Activated naive CD4-positive, alpha-beta T cell treated with anti-CD3 and anti-CD28 coated beads for 36 hours (primary cell): ENCODE data around the gene PTPRE. TPM values are rescaled to one million over a fixed set of nuclear protein-coding genes. Genes with fewer than 3 reads are reported as not detected.

Experiments used
- CTCF ChIA-PET: fragments of 350-600 bp; sonication (Branson Sonifier 250); formaldehyde crosslinking; loops from one replicate; lab custom pipeline; 2021; ENCODE audit warnings: antibody characterized with exemption; lab: Charles Lee
- DNase-seq: peaks from one replicate; pipeline ENCODE4 v3.0.0-alpha.2; 2020
- H3K27ac Mint-ChIP-seq: one replicate; pipeline ENCODE4 v1.8.0; 2021; ENCODE audit warnings: mild to moderate bottlenecking, mixed read lengths
- H3K27me3 Mint-ChIP-seq: one replicate; pipeline ENCODE4 v1.8.0; 2021; ENCODE audit warnings: low read depth, mixed read lengths
- H3K36me3 Mint-ChIP-seq: one replicate; pipeline ENCODE4 v1.8.0; 2021; ENCODE audit warnings: low read depth, mixed read lengths
- H3K4me1 Mint-ChIP-seq: one replicate; pipeline ENCODE4 v1.8.0; 2021; ENCODE audit warnings: low read depth, mixed read lengths
- H3K4me3 Mint-ChIP-seq: one replicate; pipeline ENCODE4 v1.8.0; 2021; ENCODE audit warnings: mild to moderate bottlenecking, moderate library complexity, mixed read lengths
- H3K9me3 Mint-ChIP-seq: one replicate; pipeline ENCODE4 v1.8.0; 2021; ENCODE audit warnings: mixed read lengths
- intact Hi-C: fragments of 100-400 bp; cut with micrococcal nuclease; formaldehyde crosslinking; loops from one replicate; pipeline ENCODE4 v1.15.1; 2023
- total RNA-seq, 2 experiments: library from RNA; stranded (reverse); gene quantifications; one replicate each; pipeline ENCODE4 v1.2.3, GENCODE V29; 2021

Gene PTPRE
- total RNA-seq, 2 experiments from 2014 or later, result 13.4 to 16.4 TPM

- peaks cover 17% of the 10 kb centered on the region for H3K4me1 Mint-ChIP-seq
- CTCF ChIA-PET, result no interaction called here
- intact Hi-C loops, result no loop called here
Measured at GRCh38 chr10:128101901-128102300, 195.0 kb downstream of the PTPRE start.

DNA sequence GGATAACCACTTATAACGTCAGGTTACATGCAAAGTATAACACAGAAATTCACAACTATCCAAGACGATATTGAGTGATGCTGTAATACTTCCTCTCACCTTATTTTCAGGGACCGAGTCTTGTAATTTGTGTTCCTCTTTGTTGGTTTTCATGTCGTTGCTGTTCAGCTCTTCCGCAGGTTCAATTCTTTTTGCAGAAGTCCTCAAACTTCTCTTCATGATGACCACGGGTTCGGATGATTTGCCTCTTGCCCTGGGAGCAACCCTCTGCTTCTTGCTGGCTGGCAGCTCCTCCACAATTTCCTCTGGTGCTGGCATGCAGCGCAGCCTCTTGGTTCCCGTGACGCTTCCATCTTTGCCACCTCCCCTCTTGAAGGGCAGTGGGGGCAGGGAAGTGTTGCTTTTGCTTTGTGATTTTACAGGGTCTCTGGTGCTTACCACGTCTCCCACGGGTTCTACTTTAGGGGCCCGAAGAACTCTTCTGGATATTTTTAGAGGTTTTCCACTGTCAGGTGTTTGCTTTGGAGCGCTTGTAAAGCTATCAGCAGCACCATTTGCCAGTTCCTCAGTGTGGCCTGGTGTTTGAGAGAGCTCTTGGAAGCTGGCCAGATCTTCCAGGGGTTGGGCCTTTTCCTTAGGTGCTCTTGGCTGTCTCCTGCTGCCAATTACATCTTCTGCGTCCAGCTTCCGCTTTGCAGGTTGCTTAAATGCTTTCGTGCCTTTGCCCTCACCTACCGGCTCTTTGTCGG is 195.8 kb downstream of the PTPRE start:
- intact Hi-C loops, result no loop called here
- H3K4me3 Mint-ChIP-seq, result no peak overlapping the region
- H3K9me3 Mint-ChIP-seq, result peaks cover 6% of the 10 kb centered on the region
- DNase-seq, result no peak
- CTCF ChIA-PET, result interaction anchor here (0.5 to 1.5 kb wide), 3 partner anchors 10 to 387 kb away, joined by 3 read pairs; no protein-coding TSS in a partner anchor
- H3K27ac Mint-ChIP-seq, result no peak overlapping the region
- H3K27me3 Mint-ChIP-seq, result no peaks in the 10 kb centered on the region
- peaks cover 52% of the 10 kb centered on the region for H3K36me3 Mint-ChIP-seq
- H3K4me1 Mint-ChIP-seq, result peaks cover 17% of the 10 kb centered on the region

More at GRCh38 chr10:128101901-128102300, 195.0 kb downstream of the PTPRE start:
- Mint-ChIP-seq H3K36me3 (peaks cover 54% of the 10 kb centered on the region), H3K4me3 (no peak overlapping the region), H3K27ac (no peak overlapping the region), H3K9me3 (peaks cover 6% of the 10 kb centered on the region), H3K27me3 (no peaks in the 10 kb centered on the region)
- no peak for DNase-seq

DNA sequence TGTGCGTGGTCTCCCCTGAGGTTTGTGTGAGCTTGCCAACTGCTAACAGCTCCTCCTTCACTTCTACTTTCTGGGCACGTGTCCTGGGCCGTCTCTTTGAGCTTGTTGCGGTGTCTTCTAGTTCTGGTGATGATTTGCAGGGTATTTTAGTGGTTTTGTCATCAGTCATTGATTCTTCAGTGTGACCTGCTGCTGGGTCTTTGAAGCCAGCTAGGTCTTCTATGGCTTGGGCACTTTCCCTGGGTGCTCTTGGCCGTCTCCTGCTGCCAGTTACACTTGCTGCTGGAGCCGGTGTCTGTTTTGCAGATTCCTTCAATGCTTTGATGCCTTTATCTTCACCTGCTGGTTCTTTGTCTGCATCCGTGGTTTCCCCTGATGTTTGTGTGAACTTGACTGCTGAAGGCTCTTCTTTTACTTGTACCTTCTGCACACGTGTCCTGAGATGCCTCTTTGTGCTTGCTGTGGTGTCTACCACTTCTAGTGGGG is 196.4 kb downstream of the PTPRE start:
- Mint-ChIP-seq H3K4me1 (peaks cover 17% of the 10 kb centered on the region), H3K27me3 (no peaks in the 10 kb centered on the region), H3K27ac (no peak overlapping the region), H3K4me3 (no peak overlapping the region), H3K36me3 (peaks cover 46% of the 10 kb centered on the region), H3K9me3 (peaks cover 6% of the 10 kb centered on the region)
- CTCF ChIA-PET, result interaction anchor here (0.8 to 1.5 kb wide), 4 partner anchors 10 to 69 kb away, joined by 3 read pairs; no protein-coding TSS in a partner anchor
- intact Hi-C loops, result no loop called here
- DNase-seq, result no peak

DNA sequence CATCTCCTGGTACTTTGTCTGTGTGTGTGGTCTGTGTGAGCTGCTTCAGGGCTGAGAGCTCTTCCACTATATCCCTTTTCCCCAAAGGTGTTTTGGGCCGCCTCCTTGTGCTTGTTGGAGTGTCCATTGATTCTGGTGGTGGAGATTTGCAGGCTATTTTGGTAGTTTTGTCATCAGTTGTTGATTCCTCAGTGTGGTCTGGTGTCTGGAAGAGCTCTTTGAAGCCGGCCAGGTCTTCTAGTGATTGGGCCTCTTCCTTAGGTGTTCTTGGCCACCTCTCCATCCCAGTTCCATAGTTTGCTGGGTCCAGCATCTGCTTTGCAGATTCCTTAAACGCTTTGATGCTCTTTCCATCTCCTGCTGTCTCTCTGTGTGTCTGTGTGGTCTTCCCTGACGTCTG is 198.5 kb downstream of the PTPRE start:
- Mint-ChIP-seq H3K36me3 (peaks cover 28% of the 10 kb centered on the region), H3K4me3 (no peak overlapping the region), H3K4me1 (peaks cover 17% of the 10 kb centered on the region), H3K27me3 (no peaks in the 10 kb centered on the region), H3K27ac (no peak overlapping the region), H3K9me3 (peaks cover 6% of the 10 kb centered on the region)
- CTCF ChIA-PET, result interaction anchor here (1.1 to 1.7 kb wide), 2 partner anchors 11 to 19 kb away, joined by 3 to 6 read pairs; no protein-coding TSS in a partner anchor
- intact Hi-C loops, result no loop called here
- no peak for DNase-seq

- H3K27ac Mint-ChIP-seq, result no peak overlapping the region
- intact Hi-C loops, result loop anchor here (2.0 kb wide), 1 partner anchor 15 kb away; no protein-coding TSS in a partner anchor
- CTCF ChIA-PET, result no interaction called here
Measured at GRCh38 chr10:128109707-128110106, 202.8 kb downstream of the PTPRE start.

DNA sequence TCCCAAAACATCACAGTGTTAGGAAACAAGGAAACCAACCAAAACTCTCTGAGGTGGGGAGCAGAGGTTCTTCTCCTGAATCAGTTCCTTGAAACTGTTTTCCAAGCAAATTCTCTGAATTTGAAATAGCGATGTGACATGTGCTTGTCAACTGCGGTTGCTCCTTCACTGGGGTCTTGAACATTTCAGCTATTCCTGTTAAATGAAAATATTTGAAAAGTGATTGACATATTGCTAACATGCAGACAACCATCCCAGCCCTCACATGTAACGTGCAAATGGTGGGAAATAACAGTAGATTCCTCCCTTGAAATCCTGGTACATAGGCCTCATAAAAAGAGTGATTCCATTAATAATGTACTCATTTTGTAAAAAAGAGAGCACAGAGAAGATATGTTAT is 203.4 kb downstream of the PTPRE start:
- Mint-ChIP-seq H3K27ac (no peak overlapping the region), H3K4me1 (no peaks in the 10 kb centered on the region), H3K4me3 (no peak overlapping the region), H3K27me3 (no peaks in the 10 kb centered on the region), H3K9me3 (no peaks in the 10 kb centered on the region), H3K36me3 (peaks cover 5% of the 10 kb centered on the region)
- CTCF ChIA-PET, result no interaction called here
- no peak for DNase-seq
- intact Hi-C loops, result no loop called here

More at GRCh38 chr10:128109707-128110106, 202.8 kb downstream of the PTPRE start:
- no peak overlapping the region for H3K4me3 Mint-ChIP-seq
- peaks cover 4% of the 10 kb centered on the region for H3K9me3 Mint-ChIP-seq
- peaks cover 2% of the 10 kb centered on the region for H3K4me1 Mint-ChIP-seq
- no peak for DNase-seq
- H3K27me3 Mint-ChIP-seq, result no peaks in the 10 kb centered on the region
- no peaks in the 10 kb centered on the region for H3K36me3 Mint-ChIP-seq

- no peaks in the 10 kb centered on the region for H3K9me3 Mint-ChIP-seq
- intact Hi-C loops, result no loop called here
- H3K27me3 Mint-ChIP-seq, result no peaks in the 10 kb centered on the region
- H3K4me3 Mint-ChIP-seq, result no peak overlapping the region
- H3K4me1 Mint-ChIP-seq, result no peaks in the 10 kb centered on the region
- no peak for DNase-seq
- H3K36me3 Mint-ChIP-seq, result peaks cover 18% of the 10 kb centered on the region
- CTCF ChIA-PET, result no interaction called here
- no peak overlapping the region for H3K27ac Mint-ChIP-seq
Measured at GRCh38 chr10:128111696-128112095, 204.8 kb downstream of the PTPRE start.

DNA sequence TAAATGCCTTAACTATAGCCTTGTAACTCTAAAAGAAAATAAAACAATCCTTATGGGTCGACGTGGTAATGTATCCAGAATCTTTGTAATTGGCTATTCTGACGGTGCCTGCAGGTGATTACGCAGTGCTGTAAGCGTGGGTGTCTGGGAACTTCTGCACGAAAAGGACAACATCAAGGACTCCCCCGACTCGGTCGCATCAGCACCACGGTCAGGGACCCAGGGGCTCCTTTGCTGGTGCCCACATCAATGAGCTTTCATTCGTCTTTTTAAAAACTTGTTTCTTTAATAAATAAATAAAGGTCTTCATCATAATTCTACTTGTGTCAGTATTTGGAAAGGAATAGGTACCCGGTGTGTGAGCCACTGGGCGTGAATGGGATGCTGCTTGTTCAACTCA is 206.1 kb downstream of the PTPRE start:
- Mint-ChIP-seq H3K4me1 (no peaks in the 10 kb centered on the region), H3K36me3 (peaks cover 23% of the 10 kb centered on the region), H3K9me3 (no peaks in the 10 kb centered on the region), H3K27ac (no peak overlapping the region), H3K27me3 (no peaks in the 10 kb centered on the region), H3K4me3 (no peak overlapping the region)
- CTCF ChIA-PET, result interaction anchor here (0.8 kb wide), 1 partner anchor 10 kb away, joined by 3 read pairs; no protein-coding TSS in a partner anchor
- DNase-seq, result no peak
- intact Hi-C loops, result no loop called here

GRCh38 chr10:128114901-128115300 is 208.0 kb downstream of the PTPRE start:
- H3K27me3 Mint-ChIP-seq, result no peaks in the 10 kb centered on the region
- no peaks in the 10 kb centered on the region for H3K4me1 Mint-ChIP-seq
- no peaks in the 10 kb centered on the region for H3K9me3 Mint-ChIP-seq
- peaks cover 40% of the 10 kb centered on the region for H3K36me3 Mint-ChIP-seq
- no peak overlapping the region for H3K4me3 Mint-ChIP-seq
- intact Hi-C loops, result no loop called here
- CTCF ChIA-PET, result interaction anchor here (1.5 kb wide), 1 partner anchor 31 kb away, joined by 3 read pairs; no protein-coding TSS in a partner anchor
- no peak overlapping the region for H3K27ac Mint-ChIP-seq
- DNase-seq, result no peak

- CTCF ChIA-PET, result interaction anchor here (1.5 kb wide), 1 partner anchor 31 kb away, joined by 3 read pairs; no protein-coding TSS in a partner anchor
- Mint-ChIP-seq H3K27me3 (no peaks in the 10 kb centered on the region), H3K4me3 (no peak overlapping the region), H3K36me3 (peaks cover 45% of the 10 kb centered on the region), H3K4me1 (no peaks in the 10 kb centered on the region), H3K9me3 (no peaks in the 10 kb centered on the region), H3K27ac (no peak overlapping the region)
- intact Hi-C loops, result no loop called here
- no peak for DNase-seq
Measured at GRCh38 chr10:128115356-128115755, 208.5 kb downstream of the PTPRE start.

GRCh38 chr10:128116187-128116586 is 209.3 kb downstream of the PTPRE start:
- no peak overlapping the region for H3K27ac Mint-ChIP-seq
- H3K9me3 Mint-ChIP-seq, result no peaks in the 10 kb centered on the region
- peaks cover 3% of the 10 kb centered on the region for H3K27me3 Mint-ChIP-seq
- CTCF ChIA-PET, result interaction anchor here (1.4 to 1.8 kb wide), 4 partner anchors 10 to 104 kb away, joined by 3 to 6 read pairs (median 3); no protein-coding TSS in a partner anchor
- peaks cover 53% of the 10 kb centered on the region for H3K36me3 Mint-ChIP-seq
- H3K4me1 Mint-ChIP-seq, result no peaks in the 10 kb centered on the region
- intact Hi-C loops, result no loop called here
- DNase-seq, result no peak
- no peak overlapping the region for H3K4me3 Mint-ChIP-seq

DNA sequence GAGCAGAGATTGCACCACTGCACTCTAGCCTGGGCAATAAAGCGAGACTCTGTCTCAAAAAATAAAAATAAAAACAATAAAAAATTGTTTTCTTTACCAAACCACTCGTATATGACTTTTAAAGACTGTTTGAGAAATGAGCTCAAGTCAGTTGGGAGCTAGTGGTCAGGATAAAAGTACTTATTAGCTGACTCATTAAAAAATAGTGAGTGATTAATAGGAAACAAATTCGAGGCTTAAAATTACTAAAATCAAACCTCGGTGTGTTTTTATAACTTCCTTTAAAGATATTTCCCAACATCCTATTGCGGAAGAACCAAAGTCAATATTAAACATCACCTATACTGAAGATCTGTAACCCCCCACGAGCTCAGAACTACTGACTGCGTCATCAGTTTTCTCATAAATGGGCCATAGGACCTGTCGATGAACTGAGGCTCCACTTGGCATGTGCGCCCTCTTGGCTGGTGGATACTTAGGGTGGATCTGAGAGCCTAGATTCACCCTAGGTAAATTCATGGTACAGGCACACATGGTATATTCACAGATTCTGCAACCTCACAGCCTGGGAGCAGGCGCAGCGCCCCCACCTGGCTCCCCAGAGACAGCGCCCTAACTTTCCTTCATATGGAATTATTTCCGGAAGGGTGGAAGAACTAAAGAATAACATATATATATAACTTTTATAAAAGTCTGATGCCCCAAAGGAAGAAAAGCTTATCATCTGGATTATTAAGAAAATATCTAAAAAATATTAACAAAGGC is 210.1 kb downstream of the PTPRE start:
- Mint-ChIP-seq H3K36me3 (peaks cover 57% of the 10 kb centered on the region), H3K27ac (no peak overlapping the region), H3K27me3 (peaks cover 5% of the 10 kb centered on the region), H3K9me3 (no peaks in the 10 kb centered on the region), H3K4me1 (no peaks in the 10 kb centered on the region), H3K4me3 (no peak overlapping the region)
- no peak for DNase-seq
- CTCF ChIA-PET, result interaction anchor here (0.6 to 1.8 kb wide), 7 partner anchors 9 to 466 kb away, joined by 3 to 6 read pairs (median 3); partner anchors contain the start of gene MKI67
- intact Hi-C loops, result no loop called here
